ENCODE data around the gene CDH18.
"Not testable (repeated sequence)": the region's sequence is repeated elsewhere in the genome, so short reads cannot be mapped to it uniquely, and the experiment has no call there.

CDH18 gene

DNA sequence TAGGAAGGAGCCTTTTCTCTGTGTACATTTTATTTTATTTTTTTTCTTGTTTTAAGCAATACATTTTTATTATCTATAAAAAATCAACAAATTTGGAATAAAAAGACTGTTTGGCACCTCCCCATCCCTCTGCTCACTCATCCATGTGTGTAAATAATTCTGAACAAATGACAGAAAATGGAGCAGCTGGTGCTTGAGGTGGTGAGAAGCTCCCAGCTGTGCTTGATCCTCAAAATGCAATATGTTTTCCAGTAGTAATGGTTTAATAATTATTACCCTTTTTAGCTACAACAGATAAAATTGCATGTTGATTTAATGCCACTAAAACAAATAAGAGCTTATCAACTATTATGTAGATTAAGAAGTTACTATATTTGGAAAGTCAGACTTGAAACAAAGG is 132.5 kb downstream of the CDH18 start:
- DNase-seq, result no peak

DNA sequence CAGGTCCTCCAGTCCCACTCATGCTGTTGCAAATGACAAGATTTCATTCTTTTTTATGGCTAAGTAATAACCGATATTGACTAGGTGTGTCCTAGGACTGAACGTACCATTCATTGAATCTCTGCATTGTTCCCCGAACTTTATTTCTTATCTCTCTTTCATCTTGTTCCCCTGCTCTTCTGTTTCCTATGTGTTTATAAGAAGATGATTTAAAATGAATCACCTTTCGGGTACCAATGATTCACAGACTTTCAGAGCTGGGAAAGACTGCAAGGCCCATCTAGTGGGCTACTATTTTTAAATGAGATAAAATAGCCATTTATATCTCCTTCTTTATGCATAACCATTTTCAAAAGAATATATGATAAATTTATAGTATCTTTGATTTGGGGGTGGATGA is 133.0 kb downstream of the CDH18 start:
- no peak for DNase-seq

DNA sequence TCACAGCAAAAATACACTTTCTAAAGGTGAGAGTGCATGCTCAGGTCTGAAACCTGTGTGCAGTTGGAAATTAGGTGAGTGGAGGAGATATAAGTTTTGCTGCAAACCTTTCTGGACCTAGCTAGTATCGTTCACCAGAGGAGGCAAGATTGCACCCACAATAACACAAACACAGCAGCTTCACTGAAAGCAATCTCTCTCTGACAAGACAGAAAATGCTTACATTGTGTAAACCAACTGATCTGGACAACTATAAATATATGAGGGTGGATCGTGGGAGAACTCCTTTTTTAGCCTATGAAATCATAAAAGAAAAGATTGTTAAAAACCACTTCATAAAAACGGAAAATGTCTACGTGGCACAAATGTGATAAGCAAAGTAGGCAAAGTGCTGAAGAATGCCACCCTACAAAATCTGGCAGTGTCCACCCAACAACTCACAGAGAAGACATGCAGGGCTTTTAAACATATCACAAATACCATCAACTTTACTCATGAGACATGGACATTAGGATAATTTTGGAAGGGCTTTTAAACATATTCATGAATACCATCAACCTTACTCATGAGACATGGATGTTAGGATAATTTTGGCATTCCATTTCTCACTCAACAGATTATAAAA is 134.3 kb downstream of the CDH18 start:
- no peak for DNase-seq

DNA sequence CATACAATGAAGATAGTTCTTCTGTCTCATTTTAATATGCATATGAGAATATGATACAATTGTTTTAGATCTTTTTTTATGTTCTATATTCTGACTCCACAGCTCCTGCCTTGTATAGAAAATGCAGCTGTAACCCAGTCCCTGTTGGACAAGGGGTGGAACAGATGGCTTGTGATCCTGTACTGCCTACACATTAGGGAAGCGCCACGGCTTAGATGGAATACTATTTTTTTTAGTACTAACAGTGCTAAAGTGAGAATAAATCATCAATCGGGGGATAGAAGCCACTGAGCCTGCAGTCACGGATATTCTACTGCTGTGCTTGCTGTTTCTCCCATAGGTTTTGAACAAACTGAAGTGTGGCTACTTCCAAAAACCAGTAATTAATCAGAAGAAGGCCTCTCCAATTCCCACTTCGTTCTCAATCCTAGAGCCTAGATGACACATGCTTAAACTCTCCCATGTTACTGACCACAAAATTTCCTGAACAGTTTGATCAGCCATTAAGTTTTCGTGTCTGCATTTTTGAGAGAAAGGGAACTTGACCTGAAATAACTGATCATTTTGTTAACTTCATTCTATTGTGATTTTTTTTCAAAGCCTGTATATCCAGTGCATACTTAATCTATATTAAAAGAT is 150.3 kb downstream of the CDH18 start:
- no peak for DNase-seq

DNA sequence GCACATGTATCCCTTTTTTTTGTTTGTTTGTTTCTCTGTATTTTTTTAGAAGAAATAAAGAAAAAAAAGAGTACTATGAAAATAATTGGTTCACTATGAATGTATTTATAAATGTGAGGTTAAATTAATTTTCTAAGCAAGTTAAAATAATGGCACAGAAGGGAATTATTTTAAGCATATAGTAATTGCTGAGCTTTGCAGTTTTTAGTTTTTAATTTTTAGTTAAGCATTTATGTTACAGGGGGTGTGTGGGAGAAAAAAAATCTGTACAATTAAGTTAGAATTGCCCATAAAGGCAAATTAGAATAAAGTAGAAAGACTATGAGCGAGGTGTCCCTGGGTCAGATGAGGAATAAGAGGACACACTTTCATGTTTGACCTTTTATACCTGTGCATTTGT is 152.6 kb downstream of the CDH18 start:
- no peak for DNase-seq

DNA sequence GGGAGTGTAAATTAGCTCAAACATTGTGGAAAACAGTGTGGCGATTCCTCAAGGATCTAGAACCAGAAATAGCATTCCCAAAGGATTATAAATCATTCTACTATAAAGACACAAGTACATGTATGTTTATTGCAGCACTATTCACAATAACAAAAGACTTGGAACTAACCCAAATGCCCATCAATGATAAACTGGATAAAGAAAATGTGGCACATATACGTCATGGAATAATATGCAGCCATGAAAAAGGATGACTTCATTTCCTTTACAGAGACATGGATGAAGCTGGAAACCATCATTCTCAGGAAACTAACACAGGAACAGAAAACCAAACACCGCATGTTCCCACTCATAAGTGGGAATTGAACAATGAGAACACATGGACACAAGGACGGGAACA is 175.3 kb downstream of the CDH18 start:
- DNase-seq, result not testable (repeated sequence)

DNA sequence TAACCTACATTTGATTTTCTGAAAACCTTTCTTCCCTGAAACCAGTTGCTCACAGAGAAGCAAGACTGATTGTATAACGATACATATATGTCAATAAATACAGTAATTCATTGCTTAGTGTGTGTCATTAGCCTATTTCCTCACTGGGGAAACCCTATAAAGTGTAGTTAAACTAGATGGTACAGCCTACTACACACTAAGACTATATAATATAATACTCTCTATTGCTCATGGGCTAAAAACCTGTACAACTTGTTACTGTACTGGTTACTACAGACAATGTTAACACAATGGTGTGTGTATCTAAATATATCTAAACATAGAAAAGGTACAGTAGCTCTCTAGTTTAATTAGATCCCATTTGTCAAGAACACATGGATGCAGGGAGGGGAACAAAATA is 181.2 kb downstream of the CDH18 start:
- no peak for DNase-seq

DNA sequence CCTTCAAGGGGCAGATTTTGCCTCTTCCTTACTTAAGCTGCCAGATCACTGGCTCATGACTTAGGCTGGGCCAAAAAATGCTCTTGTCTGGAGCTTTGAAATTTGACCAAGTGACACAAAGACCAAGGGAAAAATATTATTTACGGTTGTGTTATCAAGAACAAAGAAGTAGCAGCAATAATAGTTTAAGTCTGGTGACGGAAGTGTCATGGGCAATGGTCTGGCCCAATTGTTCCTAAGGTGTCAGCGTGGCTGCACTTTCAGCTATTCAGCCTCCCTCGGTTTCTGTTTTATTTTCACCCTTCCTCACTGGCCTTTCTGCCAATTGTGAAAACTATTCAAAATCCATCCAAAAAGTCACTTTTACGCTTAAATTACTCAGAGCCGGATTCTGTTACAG is 185.3 kb downstream of the CDH18 start:
- no peak for DNase-seq

DNA sequence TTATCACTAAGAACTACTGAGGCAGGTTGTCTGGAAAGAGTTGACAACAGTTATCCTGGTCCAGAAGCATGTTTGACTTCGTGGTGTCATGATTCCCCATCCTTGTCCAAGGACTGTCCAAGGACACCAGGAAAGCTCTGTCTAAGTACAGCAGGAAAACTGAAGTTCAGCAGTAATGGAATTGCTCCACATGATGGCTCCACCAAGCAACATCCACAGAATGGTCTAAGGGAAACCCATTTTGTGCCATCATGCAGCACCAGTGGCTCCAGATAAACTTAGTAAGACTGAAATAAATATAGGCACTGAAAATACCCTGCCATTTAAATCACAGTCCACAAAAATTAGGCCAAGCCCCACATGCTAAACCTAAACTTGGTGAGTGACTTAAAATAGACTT is 192.8 kb downstream of the CDH18 start:
- DNase-seq, result peak; percentile 17

DNA sequence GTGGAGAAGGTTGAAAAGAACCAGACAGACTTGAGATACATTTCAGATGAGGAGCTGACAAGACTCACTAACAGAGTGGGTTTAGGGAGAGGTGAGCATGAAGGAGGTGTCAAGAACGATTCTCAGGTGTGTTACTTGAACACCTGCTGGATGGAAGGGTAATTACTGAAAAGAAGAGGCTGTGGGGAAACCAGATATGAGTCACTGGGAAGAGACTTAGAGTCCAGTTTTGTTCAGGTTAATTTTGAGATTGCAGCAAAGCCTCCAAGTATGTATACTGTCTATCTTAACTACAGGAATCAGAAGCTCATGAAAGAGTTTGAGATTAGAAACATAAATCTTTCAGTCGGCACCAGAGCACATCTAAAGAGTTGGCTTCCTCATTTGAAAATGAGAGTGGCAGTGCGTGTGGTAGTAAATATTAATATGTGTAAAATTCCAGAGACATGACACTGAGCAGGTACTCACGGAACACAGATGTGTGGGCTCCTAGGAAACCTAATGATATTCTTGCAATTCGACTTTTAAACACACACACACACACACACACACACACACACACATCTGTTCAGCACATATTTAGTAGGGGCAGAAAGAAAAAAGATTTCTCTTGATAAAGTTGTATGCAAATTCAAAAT is 197.1 kb downstream of the CDH18 start:
- DNase-seq, result no peak

DNA sequence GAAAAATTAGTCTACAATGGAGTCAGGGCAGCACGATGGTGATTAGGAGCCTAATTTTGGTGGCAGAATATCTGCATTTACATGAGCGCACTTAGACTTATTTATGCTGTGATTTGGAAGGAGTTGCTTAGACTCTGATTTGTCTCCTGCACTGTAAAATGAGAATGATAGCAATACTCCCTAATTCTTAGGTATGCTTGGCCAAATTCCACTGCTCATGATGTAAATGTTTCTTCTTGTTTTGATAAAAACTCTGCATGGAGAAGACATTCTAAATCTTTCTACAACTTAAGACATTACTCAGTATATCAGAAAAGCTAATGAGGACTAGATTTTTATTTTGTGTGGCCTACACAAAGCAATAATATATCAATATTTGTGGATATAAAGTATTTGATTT is 205.4 kb downstream of the CDH18 start:
- DNase-seq, result no peak

DNA sequence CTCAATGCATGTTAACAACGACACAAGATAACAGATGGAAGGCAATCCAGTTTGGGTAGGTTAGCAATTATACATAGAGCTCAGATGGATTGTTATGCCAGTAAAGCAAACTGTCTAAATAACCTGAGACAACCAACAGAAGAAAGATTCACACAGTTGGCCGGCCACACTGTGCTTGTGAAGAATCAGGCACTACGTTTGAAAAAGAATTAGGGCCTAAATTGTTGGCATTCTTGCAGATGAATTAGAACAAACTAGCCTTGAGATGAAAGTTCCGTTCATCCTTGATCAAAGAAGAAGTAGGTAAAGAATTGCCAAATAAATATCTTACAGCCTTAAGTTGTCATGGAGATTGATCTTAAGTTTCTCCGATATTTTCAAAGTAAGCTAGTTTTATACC is 210.6 kb downstream of the CDH18 start:
- no peak for DNase-seq

DNA sequence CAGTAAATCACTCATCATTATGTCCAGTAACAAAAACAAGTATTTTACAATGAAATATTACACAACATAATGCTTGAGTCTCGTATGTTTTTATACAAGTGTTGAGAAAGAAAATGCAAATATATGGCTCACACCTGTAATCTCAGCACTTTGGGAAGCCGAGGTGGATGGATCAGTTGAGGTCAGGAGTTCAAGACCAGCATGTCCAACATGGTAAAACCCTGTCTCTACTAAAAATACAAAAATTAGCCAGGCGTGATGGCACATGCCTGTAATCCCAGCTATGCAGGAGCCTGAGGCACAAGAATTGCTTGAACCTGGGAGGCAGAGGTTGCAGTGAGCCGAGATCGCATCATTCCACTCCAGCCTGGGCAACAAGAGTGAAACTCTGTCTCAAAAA is 211.1 kb downstream of the CDH18 start:
- DNase-seq, result not testable (repeated sequence)

DNA sequence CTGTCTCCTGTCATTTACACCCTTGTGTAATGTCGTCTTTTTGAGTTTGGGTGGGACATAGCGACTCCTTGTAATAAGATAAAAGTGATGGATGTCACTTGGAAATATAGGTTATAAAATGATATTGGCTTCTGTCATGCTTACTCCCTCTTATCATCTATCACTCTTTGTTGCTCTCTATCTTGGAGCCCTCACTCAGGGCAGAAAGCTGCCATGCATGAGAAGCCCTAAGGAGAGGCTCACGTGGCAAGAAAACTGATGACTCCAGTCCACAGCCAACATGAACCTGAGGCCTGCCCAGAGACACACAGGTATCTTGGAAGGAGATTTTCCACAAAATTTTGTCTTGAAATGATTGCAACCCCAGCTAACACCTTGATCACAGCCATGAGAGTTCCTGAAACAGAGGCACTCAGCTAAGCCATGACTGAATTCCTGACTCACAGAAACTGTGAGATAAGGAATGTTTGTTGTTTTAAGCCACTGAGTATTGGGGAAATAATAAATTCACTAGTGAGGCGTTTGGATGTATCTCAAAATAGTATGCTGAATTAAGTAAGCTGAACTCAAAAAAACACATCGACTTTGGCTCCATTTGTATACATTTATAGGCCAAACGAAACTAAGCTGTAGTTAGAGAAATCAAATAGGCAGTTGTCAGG is 216.7 kb downstream of the CDH18 start:
- DNase-seq, result no peak

DNA sequence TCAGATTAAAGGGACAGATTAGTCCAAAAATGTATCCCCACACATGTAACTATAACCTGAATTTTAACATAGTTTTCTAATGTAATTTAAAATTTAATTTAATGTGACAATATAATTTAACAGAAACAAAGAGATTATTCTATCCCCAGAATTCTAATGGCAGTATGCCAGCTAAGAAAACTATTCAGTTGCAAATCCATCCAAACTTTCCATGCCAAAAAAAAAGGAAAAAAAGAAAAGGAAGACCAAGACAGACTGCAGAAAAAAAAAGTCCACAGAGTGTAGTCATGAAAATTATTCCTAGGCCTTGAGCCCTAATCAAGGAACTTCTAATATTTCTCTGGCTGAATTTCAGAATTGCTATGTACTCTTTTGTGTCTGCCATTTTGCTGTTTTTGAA is 217.6 kb downstream of the CDH18 start:
- DNase-seq, result no peak

DNA sequence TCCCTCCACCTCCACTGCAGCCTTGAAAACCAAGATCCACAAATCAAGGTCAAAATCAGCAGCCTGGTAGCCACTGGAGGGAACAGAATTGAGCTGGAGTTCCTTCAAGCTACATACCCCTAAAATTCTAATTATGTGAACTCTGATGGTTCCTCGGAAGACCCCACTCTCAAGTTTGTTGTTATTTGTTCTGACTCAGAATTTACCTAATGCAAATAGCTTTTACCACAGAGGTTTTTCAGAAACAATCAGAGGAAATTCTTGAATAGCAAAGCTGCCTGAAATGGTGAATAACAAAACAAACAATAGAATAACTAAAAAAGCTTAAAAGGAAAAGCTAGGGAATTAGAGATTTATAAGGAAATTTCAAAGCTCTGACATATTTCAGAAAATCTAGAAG is 220.0 kb downstream of the CDH18 start:
- DNase-seq, result no peak

DNA sequence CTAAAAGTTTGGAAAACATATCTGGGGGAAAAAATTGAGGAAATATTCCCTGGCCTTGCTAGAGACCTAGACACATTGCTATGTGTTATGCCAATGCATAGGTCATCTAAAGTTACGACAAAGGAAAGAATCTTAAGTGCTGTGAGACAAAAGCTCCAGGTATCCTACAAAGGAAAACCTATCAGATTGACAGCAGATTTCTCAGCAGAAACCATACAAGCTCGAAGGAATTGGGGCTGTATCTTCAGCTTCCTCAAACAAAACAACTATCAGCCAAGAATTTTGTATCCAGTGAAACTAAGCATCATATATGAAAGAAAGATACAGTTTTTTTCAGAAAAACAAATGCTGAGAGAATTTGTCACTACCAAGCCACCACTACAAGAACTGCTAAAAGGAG is 234.4 kb downstream of the CDH18 start:
- DNase-seq, result no peak

DNA sequence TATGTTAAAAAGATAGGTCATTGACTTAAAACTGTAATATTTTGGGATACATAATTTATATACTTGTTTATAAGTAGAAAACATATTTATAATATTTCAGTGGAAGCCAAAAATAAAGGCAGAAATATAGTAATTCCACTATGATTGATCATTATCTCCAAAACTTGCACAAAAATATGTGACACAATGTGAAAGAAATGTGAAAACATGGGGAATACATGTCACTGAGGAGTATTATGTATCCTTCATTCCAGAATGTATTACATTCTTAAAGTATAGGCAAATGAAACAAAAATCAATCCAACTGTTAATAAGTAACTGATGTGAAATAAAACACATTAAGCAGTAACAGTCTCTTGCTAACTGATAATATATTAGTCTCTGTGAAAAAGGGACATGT is 236.7 kb downstream of the CDH18 start:
- DNase-seq, result no peak

DNA sequence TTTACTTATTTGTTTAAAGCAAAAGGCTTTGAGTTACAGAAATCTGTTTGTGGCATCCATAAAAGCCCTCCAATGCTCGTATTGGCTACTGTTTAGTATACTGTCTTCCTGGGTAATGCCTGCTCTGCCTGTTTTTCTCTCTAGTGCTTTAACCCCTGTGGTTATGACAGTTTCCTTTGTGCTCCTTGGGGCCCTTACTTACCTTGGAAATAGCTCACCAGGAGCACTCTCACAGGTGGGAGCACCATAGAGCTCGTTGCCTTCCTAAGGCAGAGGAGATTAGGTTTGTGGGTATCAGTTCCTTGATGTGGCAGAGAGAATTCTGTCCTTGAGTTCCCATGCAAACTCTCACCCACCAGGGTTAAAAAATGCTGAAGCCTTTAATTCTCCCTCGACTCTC is 242.8 kb downstream of the CDH18 start:
- no peak for DNase-seq

DNA sequence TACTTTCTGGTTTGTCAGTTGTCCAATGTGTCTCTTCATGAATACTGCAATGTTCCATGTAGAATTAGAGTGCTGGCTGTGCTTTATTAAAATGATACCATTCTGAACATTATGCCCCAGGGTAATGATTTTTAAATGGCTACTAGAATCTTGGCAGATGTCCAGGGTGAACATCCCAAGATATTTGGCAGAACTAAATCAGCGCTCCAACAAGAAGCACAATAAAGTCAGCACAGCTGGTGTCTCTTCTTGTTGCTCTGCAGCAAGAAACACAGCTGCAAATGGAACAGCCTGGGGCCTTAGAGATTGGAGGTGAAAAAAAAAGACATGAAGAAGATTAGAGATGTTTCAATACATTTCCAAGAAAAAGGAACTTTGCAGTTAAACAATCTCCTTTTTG is 248.3 kb downstream of the CDH18 start:
- DNase-seq, result peak; percentile 3

DNA sequence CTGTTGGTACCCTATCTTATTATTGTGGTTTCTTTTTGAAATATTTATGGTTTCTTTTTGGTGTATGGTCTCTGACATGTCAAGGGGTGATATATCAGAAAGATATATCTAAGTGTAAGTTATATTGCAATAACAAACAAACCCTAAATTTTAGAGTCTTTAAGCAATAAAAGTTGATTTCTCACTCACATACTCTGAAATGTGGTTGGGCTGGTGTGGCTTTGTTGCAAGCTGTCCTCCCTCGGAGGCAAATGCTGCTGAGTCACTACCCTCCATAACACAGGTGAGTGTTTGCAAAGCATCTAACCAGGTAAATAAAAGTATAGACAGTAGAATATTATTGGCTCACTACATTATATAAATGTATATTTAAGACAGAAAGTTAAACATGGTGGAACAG is 253.2 kb downstream of the CDH18 start:
- no peak for DNase-seq

DNA sequence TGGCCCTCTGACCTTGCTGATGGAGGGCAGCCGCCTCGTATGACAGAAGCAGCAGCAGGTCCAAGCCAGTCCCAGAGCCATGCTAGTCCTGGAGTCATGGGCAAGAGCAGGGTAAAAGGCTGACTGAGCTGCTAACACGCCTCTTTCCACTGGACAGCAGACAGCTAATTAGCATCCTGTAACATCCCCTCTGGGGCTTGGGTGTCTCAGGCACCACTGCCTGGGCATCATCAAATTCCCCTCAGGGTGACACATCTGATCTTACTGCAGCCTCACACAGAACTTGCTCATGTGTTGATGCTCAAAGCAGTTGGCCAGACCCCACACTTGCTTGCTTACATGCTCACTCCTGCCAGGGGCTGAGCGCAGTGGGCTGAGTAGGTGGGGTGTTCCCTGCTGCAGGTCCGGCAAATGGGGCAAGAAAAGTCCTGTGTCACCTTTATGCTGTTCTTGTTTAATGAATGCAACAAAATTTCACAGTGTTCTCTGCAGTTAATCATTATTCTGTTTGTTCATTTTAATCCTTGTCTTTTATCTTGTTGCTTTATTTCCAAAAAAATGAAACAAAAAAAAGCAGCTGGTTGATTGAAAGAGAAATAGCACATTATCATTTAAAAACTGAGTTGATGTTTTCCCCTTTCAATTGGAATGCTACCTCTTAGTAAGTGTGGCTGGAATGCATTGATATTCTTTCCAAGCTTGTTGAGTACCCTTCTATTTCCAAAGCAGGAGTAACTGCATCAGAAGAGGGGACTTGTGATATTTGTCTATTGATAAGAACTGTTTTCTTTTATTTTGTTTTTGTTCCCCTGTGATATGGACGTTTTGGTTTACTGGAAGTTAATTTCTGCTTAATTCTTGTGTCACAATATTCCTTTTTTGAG is 254.1 kb downstream of the CDH18 start:
- no peak for DNase-seq

DNA sequence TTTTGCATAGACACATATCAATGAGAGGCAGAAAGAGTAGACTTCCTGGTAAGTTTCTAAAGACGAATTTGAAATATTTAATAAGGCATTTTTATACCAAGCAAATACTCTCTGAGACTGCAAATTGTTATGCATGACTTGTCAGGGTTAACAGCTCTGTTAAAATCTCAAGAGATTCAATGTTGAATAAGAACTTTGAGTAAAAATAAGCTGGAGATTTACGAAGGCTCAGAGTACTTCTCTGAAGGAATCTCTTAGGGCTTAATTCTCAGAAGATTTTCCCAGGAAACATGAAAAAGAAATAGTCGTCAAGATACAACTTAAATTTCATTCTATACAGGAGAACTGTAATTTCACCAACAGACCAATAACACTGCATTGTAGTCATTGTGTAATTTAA is 259.4 kb downstream of the CDH18 start:
- no peak for DNase-seq

All from NCI-H82 (cell line).